RWPE1 (cell line): ENCODE data around the gene RASGRF2.

Source experiments
- CTCF ChIA-PET: fragments of 350-600 bp; sonication (Branson Sonifier 250); formaldehyde crosslinking; extraction: SDS; loops from one replicate; lab custom pipeline; 2021; lab: Yijun Ruan, JAX
- POLR2A ChIA-PET: fragments of 400-600 bp; formaldehyde crosslinking; extraction: SDS; loops from one replicate; lab custom pipeline; 2020; ENCODE audit warnings: antibody characterized with exemption; ENCODE audit not compliant: low non-redundant PET; lab: Yijun Ruan, JAX
- DNase-seq: peaks from one replicate; pipeline ENCODE4 v3.0.0; 2012; ENCODE audit warnings: low spot score
- H3K27ac ChIP-seq: fragments of 450-650 bp; 2 replicates; pipeline ENCODE4 v1.5.1; 2017
- TF ChIP-seq, protein P1 (sequence below): fragments of 450-650 bp; conservative IDR thresholded peaks from 2 replicates; pipeline ENCODE4 v1.5.1; 2017; ENCODE audit warnings: low read depth, mild to moderate bottlenecking

Gene RASGRF2

DNA sequence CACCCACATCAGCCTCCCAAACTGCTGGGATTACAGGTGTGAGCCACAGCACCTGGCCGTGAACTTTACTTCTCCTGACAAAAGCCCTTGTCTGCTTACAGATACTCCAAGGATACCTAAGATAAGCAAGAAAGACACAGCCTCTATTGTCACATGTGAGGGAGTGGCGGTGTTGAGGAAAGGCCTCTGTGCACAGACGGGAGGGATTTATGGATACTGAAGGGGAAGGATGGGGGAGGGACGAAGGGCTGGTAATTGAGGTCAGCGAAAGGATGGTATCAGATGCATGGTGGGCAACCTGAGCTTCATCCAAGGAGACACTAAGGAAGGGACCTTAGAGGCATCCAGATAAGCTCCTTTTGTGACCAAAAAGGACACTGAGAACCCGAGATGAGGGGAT, 206.3 kb downstream of the RASGRF2 start:
- no peak overlapping the region for H3K27ac ChIP-seq
- TF ChIP-seq, protein P1, sequence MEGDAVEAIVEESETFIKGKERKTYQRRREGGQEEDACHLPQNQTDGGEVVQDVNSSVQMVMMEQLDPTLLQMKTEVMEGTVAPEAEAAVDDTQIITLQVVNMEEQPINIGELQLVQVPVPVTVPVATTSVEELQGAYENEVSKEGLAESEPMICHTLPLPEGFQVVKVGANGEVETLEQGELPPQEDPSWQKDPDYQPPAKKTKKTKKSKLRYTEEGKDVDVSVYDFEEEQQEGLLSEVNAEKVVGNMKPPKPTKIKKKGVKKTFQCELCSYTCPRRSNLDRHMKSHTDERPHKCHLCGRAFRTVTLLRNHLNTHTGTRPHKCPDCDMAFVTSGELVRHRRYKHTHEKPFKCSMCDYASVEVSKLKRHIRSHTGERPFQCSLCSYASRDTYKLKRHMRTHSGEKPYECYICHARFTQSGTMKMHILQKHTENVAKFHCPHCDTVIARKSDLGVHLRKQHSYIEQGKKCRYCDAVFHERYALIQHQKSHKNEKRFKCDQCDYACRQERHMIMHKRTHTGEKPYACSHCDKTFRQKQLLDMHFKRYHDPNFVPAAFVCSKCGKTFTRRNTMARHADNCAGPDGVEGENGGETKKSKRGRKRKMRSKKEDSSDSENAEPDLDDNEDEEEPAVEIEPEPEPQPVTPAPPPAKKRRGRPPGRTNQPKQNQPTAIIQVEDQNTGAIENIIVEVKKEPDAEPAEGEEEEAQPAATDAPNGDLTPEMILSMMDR: no peak
- ChIA-PET POLR2A (no interaction called here), CTCF (interaction anchor here (0.6 to 1.0 kb wide), 4 partner anchors 41 to 479 kb away, joined by 3 to 4 read pairs (median 4); no protein-coding TSS in a partner anchor)
- no peak for DNase-seq

DNA sequence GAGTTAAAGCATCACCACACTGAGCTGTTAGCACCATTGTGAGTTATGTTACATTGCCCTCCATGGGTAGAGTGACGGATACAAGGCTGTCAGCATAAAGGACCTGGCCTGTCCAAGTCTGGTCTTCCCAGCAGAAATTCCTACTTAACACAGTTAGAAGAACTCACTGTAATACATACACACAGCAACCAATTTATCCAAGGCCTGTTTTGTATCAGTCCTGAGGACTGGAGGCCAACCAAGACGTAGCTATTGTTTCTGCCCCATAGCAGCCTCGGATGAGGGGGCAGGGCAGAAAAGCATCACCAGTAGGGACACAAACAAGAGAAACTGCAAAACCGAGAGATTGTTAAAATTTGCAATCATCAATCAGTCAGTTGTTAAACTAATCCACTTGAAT, 206.9 kb downstream of the RASGRF2 start:
- TF ChIP-seq, protein P1: no peak
- DNase-seq: no peak
- CTCF ChIA-PET: interaction anchor here (0.5 to 1.0 kb wide), 4 partner anchors 183 to 717 kb away, joined by 3 to 11 read pairs (median 4); no protein-coding TSS in a partner anchor
- H3K27ac ChIP-seq: no peak overlapping the region
- POLR2A ChIA-PET: no interaction called here

DNA sequence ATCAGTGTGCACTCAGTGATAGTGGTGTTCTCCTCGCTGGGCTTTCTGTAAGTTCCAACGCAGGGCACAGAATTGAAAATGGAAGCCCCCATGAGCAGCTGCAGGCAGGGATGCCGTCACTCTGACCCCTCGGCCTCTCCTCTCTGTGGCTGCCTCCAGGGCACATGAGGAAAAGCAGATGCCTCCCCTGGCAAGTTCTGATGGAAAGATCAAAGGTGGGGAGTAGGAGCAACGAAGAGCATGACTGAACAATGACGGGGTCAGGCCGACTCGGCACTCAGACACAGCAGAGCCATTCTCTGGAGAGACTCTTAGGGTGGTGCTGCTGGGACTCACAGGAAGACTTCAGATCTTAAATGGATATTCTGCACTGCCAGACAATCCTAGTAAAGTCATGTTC, 207.4 kb downstream of the RASGRF2 start:
- no peak for DNase-seq
- CTCF ChIA-PET: interaction anchor here (0.5 kb wide), 1 partner anchor 717 kb away, joined by 11 read pairs; no protein-coding TSS in a partner anchor
- TF ChIP-seq, protein P1: no peak
- POLR2A ChIA-PET: no interaction called here
- H3K27ac ChIP-seq: no peak overlapping the region

DNA sequence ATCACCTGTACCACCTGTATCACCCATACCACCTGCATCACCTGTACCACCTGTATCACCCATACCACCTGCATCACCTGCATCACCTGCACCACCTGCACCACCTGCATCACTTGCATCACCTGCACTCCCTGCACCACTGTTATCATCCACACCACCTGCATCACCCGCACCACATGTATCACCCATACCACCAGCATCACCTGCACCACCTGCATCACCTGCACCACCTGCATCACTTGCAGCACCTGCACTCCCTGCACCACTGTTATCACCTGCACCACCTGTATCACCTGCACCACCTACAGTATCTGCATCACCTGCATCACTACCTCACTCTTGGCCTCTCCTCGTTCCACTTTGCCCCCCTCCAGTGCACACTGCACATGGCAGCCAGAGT, 209.8 kb downstream of the RASGRF2 start:
- POLR2A ChIA-PET: no interaction called here
- DNase-seq: no peak
- no peak overlapping the region for H3K27ac ChIP-seq
- CTCF ChIA-PET: no interaction called here
- TF ChIP-seq, protein P1: no peak

DNA sequence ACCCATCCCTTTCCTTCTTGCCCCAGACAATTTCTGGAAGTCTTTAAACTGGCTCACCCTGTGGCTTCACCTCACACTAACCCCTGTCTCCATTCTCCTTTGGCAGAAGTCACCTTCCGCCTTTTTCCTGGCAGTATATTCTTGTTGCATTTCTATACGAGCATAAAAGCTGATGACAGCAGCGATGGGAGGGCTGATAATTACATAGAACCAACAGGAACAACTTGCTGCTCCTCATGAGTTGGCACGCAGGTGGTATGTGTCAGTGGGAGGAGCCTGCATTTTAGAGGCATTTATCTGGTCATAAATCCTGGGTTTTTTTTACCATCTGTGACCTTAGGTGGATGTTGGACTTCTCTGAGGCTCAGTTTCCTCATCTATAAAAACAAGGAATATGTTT, 211.6 kb downstream of the RASGRF2 start:
- TF ChIP-seq, protein P1: no peak
- CTCF ChIA-PET: interaction anchor here (0.6 kb wide), 1 partner anchor 277 kb away, joined by 3 read pairs; no protein-coding TSS in a partner anchor
- DNase-seq: peak; percentile 62
- no peak overlapping the region for H3K27ac ChIP-seq
- POLR2A ChIA-PET: no interaction called here

DNA sequence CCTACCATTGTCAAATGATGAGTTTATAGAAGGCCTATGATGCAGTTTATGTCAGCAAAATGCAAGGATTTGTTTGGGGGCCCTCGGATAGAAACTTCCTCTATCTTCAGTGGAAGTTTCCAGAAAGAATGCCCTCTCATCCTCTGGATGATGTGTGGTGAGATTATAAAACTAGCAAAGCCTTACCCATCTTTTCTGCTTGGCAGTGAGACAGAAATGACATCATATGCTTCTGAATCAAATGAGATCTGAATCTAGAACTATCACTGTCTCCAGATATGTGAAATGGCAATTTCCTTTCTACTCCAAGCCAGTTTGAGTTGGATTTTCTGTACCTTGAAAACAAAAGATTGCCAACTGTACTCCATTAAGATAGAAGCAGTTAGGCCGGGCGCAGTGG, 212.5 kb downstream of the RASGRF2 start:
- TF ChIP-seq, protein P1: no peak
- CTCF ChIA-PET: no interaction called here
- no peak overlapping the region for H3K27ac ChIP-seq
- POLR2A ChIA-PET: no interaction called here
- DNase-seq: no peak
